Uterus (tissue), 2 donors: ENCODE measurements around the gene ANKFN1.

Source experiments
- POLR2A ChIP-seq, 2 donors: fragments of 450-650 bp; IDR thresholded peaks; one replicate each; pipeline ENCODE4 v1.6.1; 2016; ENCODE audit warnings: antibody characterized with exemption in 2 of 2, mild to moderate bottlenecking in 1 of 2, moderate library complexity in 1 of 2
- TF ChIP-seq, protein P1 (sequence below), 4 experiments: fragments of 200-600 bp in 2 of 4; fragments of 450-650 bp in 2 of 4; sonication (generic) in 2 of 4; IDR thresholded peaks; one replicate each; pipeline ENCODE4 v1.5.1; 2016 to 2019; ENCODE audit warnings: antibody characterized with exemption in 4 of 4, mild to moderate bottlenecking in 2 of 4, moderate library complexity in 1 of 4

- TF ChIP-seq, protein P1, sequence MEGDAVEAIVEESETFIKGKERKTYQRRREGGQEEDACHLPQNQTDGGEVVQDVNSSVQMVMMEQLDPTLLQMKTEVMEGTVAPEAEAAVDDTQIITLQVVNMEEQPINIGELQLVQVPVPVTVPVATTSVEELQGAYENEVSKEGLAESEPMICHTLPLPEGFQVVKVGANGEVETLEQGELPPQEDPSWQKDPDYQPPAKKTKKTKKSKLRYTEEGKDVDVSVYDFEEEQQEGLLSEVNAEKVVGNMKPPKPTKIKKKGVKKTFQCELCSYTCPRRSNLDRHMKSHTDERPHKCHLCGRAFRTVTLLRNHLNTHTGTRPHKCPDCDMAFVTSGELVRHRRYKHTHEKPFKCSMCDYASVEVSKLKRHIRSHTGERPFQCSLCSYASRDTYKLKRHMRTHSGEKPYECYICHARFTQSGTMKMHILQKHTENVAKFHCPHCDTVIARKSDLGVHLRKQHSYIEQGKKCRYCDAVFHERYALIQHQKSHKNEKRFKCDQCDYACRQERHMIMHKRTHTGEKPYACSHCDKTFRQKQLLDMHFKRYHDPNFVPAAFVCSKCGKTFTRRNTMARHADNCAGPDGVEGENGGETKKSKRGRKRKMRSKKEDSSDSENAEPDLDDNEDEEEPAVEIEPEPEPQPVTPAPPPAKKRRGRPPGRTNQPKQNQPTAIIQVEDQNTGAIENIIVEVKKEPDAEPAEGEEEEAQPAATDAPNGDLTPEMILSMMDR (IDR thresholded peaks at IDR 0.05): no peak
- TF ChIP-seq POLR2A (IDR thresholded peaks at IDR 0.05): no peak
Measured at GRCh38 chr17:56436142-56436541, 282.9 kb downstream of the ANKFN1 start.
